ENCODE measurements around the gene DNAH6.

DNAH6 gene

GRCh38 chr2:84674586-84674985, 158.3 kb downstream of the DNAH6 start:
- H3K4me2 ChIP-seq (ENCODE audit: insufficient read depth, low read length) = no peak overlapping the region
- H3K27ac ChIP-seq (ENCODE audit: low read length) = no peak overlapping the region
- no peaks in the 10 kb centered on the region for H3K27me3 ChIP-seq (ENCODE audit: insufficient read depth, low read length, poor library complexity)
- DNase-seq (no peak), ATAC-seq (ENCODE audit: insufficient read depth, low read depth) (no peak)
- H3K9me3 ChIP-seq (ENCODE audit: insufficient read depth, low read length, severe bottlenecking) = no peaks in the 10 kb centered on the region
- no peak overlapping the region for H3K9ac ChIP-seq (ENCODE audit: low read depth, low read length)
- H3K4me3 ChIP-seq (ENCODE audit: low read depth in 1 of 2, low read length in 2 of 2) = no peak overlapping the region
- no peak overlapping the region for H2AFZ ChIP-seq (ENCODE audit: low read depth, low read length)
- H3K36me3 ChIP-seq (ENCODE audit: insufficient read depth, low read length) = no peaks in the 10 kb centered on the region
- no peak for TF ChIP-seq CTCF (IDR thresholded peaks at IDR 0.05; ENCODE audit: borderline replicate concordance, extremely low read depth, low read length, poor library complexity, severe bottlenecking)
- no peak for TF ChIP-seq EZH2 (IDR thresholded peaks at IDR 0.05; ENCODE audit: borderline replicate concordance, low read depth, low read length, severe bottlenecking)
- H3K4me1 ChIP-seq (ENCODE audit: insufficient read depth, low read length) = no peaks in the 10 kb centered on the region
- H4K20me1 ChIP-seq (ENCODE audit: insufficient read depth, low read length) = no peaks in the 10 kb centered on the region
- no peaks in the 10 kb centered on the region for H3K79me2 ChIP-seq (ENCODE audit: insufficient read depth, low read length)

DNA sequence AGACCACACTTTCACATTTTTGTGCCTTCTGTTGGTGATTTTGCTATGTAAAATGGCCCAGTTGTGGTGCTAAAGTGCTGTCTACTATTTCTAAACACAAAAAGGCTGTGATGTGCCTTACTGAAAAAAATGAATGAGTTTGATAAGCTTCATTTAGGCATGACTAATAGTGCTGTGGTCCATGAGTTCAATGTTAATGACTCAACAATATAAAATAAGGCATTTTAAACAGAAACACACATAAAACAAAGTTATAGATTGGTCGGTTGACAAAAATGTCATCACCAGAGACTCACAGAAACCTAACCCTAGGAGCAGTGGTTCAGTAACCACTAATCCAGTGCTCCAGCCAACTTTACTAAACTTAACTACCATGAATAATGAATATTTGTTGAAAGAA, 160.0 kb downstream of the DNAH6 start:
- no peak overlapping the region for H3K9ac ChIP-seq (ENCODE audit: low read depth, low read length)
- no peaks in the 10 kb centered on the region for H3K9me3 ChIP-seq (ENCODE audit: insufficient read depth, low read length, severe bottlenecking)
- no peak overlapping the region for H3K27ac ChIP-seq (ENCODE audit: low read length)
- H3K4me1 ChIP-seq (ENCODE audit: insufficient read depth, low read length) = no peaks in the 10 kb centered on the region
- no peak overlapping the region for H3K4me3 ChIP-seq (ENCODE audit: low read depth in 1 of 2, low read length in 2 of 2)
- no peaks in the 10 kb centered on the region for H3K36me3 ChIP-seq (ENCODE audit: insufficient read depth, low read length)
- DNase-seq = no peak
- H3K4me2 ChIP-seq (ENCODE audit: insufficient read depth, low read length) = no peak overlapping the region
- no peaks in the 10 kb centered on the region for H3K27me3 ChIP-seq (ENCODE audit: insufficient read depth, low read length, poor library complexity)
- H4K20me1 ChIP-seq (ENCODE audit: insufficient read depth, low read length) = no peaks in the 10 kb centered on the region
- TF ChIP-seq CTCF (IDR thresholded peaks at IDR 0.05; ENCODE audit: borderline replicate concordance, extremely low read depth, low read length, poor library complexity, severe bottlenecking) (no peak), EZH2 (IDR thresholded peaks at IDR 0.05; ENCODE audit: borderline replicate concordance, low read depth, low read length, severe bottlenecking) (no peak)
- no peaks in the 10 kb centered on the region for H3K79me2 ChIP-seq (ENCODE audit: insufficient read depth, low read length)
- ATAC-seq (ENCODE audit: insufficient read depth, low read depth) = no peak
- no peak overlapping the region for H2AFZ ChIP-seq (ENCODE audit: low read depth, low read length)

- H3K9me3 ChIP-seq (ENCODE audit: insufficient read depth, low read length, severe bottlenecking) = no peaks in the 10 kb centered on the region
Measured at GRCh38 chr2:84678214-84678613, 161.9 kb downstream of the DNAH6 start.

More at GRCh38 chr2:84678214-84678613, 161.9 kb downstream of the DNAH6 start:
- Histone ChIP-seq H3K36me3 (ENCODE audit: insufficient read depth, low read length) (no peaks in the 10 kb centered on the region), H3K79me2 (ENCODE audit: insufficient read depth, low read length) (no peaks in the 10 kb centered on the region), H3K4me2 (ENCODE audit: insufficient read depth, low read length) (no peak overlapping the region), H3K27me3 (ENCODE audit: insufficient read depth, low read length, poor library complexity) (no peaks in the 10 kb centered on the region), H3K27ac (ENCODE audit: low read length) (no peak overlapping the region), H2AFZ (ENCODE audit: low read depth, low read length) (no peak overlapping the region), H3K4me1 (ENCODE audit: insufficient read depth, low read length) (no peaks in the 10 kb centered on the region), H4K20me1 (ENCODE audit: insufficient read depth, low read length) (no peaks in the 10 kb centered on the region), H3K9ac (ENCODE audit: low read depth, low read length) (no peak overlapping the region), H3K4me3 (ENCODE audit: low read depth in 1 of 2, low read length in 2 of 2) (no peak overlapping the region)
- no peak for ATAC-seq (ENCODE audit: insufficient read depth, low read depth)
- no peak for DNase-seq
- TF ChIP-seq CTCF (IDR thresholded peaks at IDR 0.05; ENCODE audit: borderline replicate concordance, extremely low read depth, low read length, poor library complexity, severe bottlenecking) (no peak), EZH2 (IDR thresholded peaks at IDR 0.05; ENCODE audit: borderline replicate concordance, low read depth, low read length, severe bottlenecking) (no peak)

All from DND-41 (cell line).